Spleen (tissue), 7 donors: ENCODE results near the gene FOXQ1.

Source experiments
- POLR2AphosphoS5 ChIP-seq, 3 donors: sonication (generic); formaldehyde crosslinking; IDR thresholded peaks; one replicate each; pipeline ENCODE4 v1.5.1; 2017; ENCODE audit warnings: antibody characterized with exemption in 3 of 3
- TF ChIP-seq, protein P1 (sequence below), 11 experiments: fragments of 200-600 bp in 7 of 11; fragments of 450-650 bp in 4 of 11; sonication (generic) in 4 of 11; IDR thresholded peaks in 8 of 11; conservative IDR thresholded peaks in 3 of 11; 1 replicate in 7 of 11; 2 replicates in 4 of 11; pipeline versions ENCODE4 v1.4.0 to v1.8.0; 2016 to 2021; ENCODE audit warnings: antibody characterized with exemption in 11 of 11, inconsistent platforms in 4 of 11, mild to moderate bottlenecking in 1 of 11
- donor health status: DM: no; HTN: no; CAD: no; lungs with moderate emphysema.
- donor health status: DM: no; HTN: no; CAD: no.
- donor health status: DM: no; HTN: no; CAD: no.

DNA sequence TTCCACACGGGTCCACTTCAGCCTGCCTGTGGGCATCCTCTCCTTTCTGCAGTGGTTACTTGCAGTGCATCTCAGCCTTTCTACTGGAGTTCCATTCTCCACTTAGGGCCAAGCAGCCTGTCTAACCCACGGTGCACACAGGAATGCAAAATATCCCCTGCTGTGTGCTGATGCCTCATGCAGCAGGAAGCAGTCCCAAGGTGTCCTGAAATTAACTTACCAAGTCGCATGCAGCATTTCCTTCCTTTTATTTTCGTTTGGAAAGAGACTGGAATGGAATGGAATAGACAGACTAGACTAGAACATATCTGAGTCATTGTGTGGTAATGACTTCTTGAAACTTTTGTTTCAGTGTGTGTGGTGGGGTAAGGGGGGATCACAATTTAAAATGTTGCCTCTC lies 25.9 kb upstream of the FOXQ1 start:
- TF ChIP-seq, protein P1, sequence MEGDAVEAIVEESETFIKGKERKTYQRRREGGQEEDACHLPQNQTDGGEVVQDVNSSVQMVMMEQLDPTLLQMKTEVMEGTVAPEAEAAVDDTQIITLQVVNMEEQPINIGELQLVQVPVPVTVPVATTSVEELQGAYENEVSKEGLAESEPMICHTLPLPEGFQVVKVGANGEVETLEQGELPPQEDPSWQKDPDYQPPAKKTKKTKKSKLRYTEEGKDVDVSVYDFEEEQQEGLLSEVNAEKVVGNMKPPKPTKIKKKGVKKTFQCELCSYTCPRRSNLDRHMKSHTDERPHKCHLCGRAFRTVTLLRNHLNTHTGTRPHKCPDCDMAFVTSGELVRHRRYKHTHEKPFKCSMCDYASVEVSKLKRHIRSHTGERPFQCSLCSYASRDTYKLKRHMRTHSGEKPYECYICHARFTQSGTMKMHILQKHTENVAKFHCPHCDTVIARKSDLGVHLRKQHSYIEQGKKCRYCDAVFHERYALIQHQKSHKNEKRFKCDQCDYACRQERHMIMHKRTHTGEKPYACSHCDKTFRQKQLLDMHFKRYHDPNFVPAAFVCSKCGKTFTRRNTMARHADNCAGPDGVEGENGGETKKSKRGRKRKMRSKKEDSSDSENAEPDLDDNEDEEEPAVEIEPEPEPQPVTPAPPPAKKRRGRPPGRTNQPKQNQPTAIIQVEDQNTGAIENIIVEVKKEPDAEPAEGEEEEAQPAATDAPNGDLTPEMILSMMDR (IDR thresholded peaks at IDR 0.05 in 8 of 11, conservative IDR thresholded peaks at IDR 0.05 in 3 of 11), result no peak
- TF ChIP-seq POLR2AphosphoS5 (IDR thresholded peaks at IDR 0.05), result no peak
